ENCODE data around the gene CD83. TPM values are rescaled to one million over a fixed set of nuclear protein-coding genes. Genes with fewer than 3 reads are reported as not detected.

Gene CD83
- total and polyA plus RNA-seq, 9 of the 15 experiments (the other 6 are each of a cell fraction or from before 2014, with no cell fraction given): 2.5 to 4.1 (median 3.4) TPM

DNA sequence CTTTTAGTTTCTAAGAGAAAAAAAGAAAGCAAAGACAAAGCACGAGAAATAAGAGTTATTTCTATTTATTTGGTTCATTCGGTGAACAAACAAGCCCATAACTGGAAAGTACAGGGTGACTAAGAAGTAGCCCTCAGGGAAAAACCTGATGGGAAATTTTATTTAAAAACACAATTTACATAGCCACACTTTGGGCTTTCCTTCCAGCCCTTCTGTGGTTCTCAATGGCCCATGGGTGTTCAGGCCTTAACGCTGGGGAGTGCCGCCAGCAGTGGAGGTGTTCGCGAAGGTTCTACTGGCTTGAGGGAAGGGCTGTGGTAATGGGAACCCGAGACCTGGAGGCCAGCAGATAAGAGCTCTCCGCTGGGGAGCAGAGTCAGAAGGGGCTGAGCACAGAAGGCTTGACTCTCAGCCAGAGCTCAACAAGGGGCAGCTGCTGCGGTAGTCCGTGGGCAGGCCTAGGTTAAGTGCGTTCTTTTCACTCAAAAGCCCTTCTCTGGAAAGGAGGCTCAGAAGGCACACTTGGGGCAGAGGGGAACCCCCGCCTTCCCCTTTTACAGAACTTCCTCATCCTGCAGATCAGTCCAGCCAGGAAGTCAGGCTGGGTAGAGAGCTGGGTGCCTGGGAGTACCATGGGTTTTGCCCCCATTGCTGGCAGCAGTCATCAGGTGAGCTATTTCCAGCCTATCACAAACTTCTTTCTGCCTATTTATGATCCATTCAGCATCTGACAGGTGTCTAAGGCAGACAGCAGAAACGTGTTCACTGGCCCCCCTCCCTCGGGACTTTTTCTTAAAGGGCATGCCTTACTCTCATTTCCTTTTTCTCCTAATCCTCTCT is 8.8 kb upstream of the CD83 start (continued):
- TF ChIP-seq GATAD2B (IDR thresholded peaks at IDR 0.05; ENCODE audit: borderline replicate concordance) (peak; percentile 47; the same call in 1 of the 2 replicates), NCOA1 (IDR thresholded peaks at IDR 0.05; ENCODE audit: low read depth) (peak; percentile 36; the same call in 1 of the 2 replicates), RFX7 (CRISPR knock-in tag; IDR thresholded peaks at IDR 0.05) (no peak), ZEB2 (IDR thresholded peaks at IDR 0.05) (peak; percentile 50; the same call in 1 of the 2 replicates), SMARCC2 (IDR thresholded peaks at IDR 0.05; ENCODE audit: low read depth) (peak; percentile 78; the same call in 1 of the 2 replicates), FOSL1 (tag; conservative IDR thresholded peaks at IDR 0.05) (peak; percentile 21; the same call in 1 of the 2 replicates), MTA2 (IDR thresholded peaks at IDR 0.05; ENCODE audit: low read depth) (peak; percentile 64; the same call in 1 of the 2 replicates), FOXJ2 (tag; IDR thresholded peaks at IDR 0.05) (0 out of 2 replicates have a peak, but pooled peaks have one; percentile 19), SMARCE1 (IDR thresholded peaks at IDR 0.05) (peak; percentile 80), KLF16 (IDR thresholded peaks at IDR 0.05) (peak; percentile 47; the same call in 1 of the 2 replicates), NCOR1 (IDR thresholded peaks at IDR 0.05) (peak; percentile 67), ZNF584 (CRISPR knock-in tag; IDR thresholded peaks at IDR 0.05; ENCODE audit: low read depth) (peak; percentile 73; the same call in 1 of the 2 replicates), VEZF1 (CRISPR knock-in tag; IDR thresholded peaks at IDR 0.05) (peak; percentile 77), ZNF175 (CRISPR knock-in tag; IDR thresholded peaks at IDR 0.05; ENCODE audit: low read depth) (peak; percentile 44; the same call in 1 of the 2 replicates), ZNF395 (CRISPR knock-in tag; IDR thresholded peaks at IDR 0.05) (peak; percentile 80; the same call in 1 of the 2 replicates), SMARCB1 (IDR thresholded peaks at IDR 0.05; ENCODE audit: insufficient read length, low read depth) (no peak), ZC3H4 (CRISPR knock-in tag; IDR thresholded peaks at IDR 0.05; ENCODE audit: borderline replicate concordance) (no peak; the same call in 1 of the 2 replicates), HNRNPLL (IDR thresholded peaks at IDR 0.05; ENCODE audit: low read depth, low read length, poor library complexity, severe bottlenecking) (peak; percentile 77), UBTF (IDR thresholded peaks at IDR 0.05; ENCODE audit: borderline replicate concordance in 1 of 2, low read depth in 2 of 2, low read length in 2 of 2) (peak; percentile 98 to 100), SRF (CRISPR knock-in tag; IDR thresholded peaks at IDR 0.05) (0 out of 4 replicates have a peak, but pooled peaks of 1 of the 2 experiments have one; percentile 7), NR1H2 (CRISPR knock-in tag; IDR thresholded peaks at IDR 0.05) (no peak), ZNF24 (IDR thresholded peaks at IDR 0.05) (no peak; the same call in 1 of the 2 replicates), SMAD4 (CRISPR knock-in tag; conservative IDR thresholded peaks at IDR 0.05) (peak; percentile 65), TCFL5 (CRISPR knock-in tag; conservative IDR thresholded peaks at IDR 0.05) (no peak)

All from K562 (cell line).